Liver (tissue), 3 donors: ENCODE data around the gene TLNRD1.

ENCODE experiments used
- RAD21 ChIP-seq, 2 donors: IDR thresholded peaks; 2 replicates each; pipeline ENCODE4 v1.6.1; 2016; ENCODE audit warnings: antibody characterized with exemption in 2 of 2, mild to moderate bottlenecking in 2 of 2
- TF ChIP-seq, protein P1 (sequence below): fragments of 150-350 bp; IDR thresholded peaks from 2 replicates; pipeline ENCODE4 v1.5.1; 2017; ENCODE audit warnings: improper control_type of control experiment, low read depth, low read length; ENCODE audit not compliant: missing input control
- TF ChIP-seq, protein P2 (sequence below): IDR thresholded peaks from 2 replicates; pipeline ENCODE4 v1.6.1; 2016; ENCODE audit warnings: antibody characterized with exemption, mild to moderate bottlenecking
- donor health status: healthy.
- donor health status: healthy.

DNA sequence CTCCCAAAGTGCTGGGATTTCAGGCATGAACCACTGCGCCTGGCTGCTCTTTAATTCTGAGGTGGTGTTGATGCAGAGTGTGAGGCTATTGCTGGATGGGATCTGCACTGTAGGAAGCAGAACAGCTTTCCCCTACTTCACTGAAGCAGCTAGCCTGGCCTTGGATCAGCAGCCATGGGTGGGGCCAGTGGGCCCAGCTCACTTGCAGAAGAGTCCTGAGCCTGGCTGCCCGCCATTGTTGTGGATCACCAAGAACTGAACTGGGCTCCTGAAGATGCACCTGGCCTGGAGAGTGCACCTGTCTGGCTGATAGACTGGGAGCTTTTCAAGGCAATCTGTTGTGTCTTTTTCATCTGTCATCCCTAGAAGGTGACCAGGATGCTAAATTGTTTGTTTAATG, 11.9 kb downstream of the TLNRD1 start:
- TF ChIP-seq, protein P1, sequence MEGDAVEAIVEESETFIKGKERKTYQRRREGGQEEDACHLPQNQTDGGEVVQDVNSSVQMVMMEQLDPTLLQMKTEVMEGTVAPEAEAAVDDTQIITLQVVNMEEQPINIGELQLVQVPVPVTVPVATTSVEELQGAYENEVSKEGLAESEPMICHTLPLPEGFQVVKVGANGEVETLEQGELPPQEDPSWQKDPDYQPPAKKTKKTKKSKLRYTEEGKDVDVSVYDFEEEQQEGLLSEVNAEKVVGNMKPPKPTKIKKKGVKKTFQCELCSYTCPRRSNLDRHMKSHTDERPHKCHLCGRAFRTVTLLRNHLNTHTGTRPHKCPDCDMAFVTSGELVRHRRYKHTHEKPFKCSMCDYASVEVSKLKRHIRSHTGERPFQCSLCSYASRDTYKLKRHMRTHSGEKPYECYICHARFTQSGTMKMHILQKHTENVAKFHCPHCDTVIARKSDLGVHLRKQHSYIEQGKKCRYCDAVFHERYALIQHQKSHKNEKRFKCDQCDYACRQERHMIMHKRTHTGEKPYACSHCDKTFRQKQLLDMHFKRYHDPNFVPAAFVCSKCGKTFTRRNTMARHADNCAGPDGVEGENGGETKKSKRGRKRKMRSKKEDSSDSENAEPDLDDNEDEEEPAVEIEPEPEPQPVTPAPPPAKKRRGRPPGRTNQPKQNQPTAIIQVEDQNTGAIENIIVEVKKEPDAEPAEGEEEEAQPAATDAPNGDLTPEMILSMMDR, result no peak
- TF ChIP-seq, protein P2, sequence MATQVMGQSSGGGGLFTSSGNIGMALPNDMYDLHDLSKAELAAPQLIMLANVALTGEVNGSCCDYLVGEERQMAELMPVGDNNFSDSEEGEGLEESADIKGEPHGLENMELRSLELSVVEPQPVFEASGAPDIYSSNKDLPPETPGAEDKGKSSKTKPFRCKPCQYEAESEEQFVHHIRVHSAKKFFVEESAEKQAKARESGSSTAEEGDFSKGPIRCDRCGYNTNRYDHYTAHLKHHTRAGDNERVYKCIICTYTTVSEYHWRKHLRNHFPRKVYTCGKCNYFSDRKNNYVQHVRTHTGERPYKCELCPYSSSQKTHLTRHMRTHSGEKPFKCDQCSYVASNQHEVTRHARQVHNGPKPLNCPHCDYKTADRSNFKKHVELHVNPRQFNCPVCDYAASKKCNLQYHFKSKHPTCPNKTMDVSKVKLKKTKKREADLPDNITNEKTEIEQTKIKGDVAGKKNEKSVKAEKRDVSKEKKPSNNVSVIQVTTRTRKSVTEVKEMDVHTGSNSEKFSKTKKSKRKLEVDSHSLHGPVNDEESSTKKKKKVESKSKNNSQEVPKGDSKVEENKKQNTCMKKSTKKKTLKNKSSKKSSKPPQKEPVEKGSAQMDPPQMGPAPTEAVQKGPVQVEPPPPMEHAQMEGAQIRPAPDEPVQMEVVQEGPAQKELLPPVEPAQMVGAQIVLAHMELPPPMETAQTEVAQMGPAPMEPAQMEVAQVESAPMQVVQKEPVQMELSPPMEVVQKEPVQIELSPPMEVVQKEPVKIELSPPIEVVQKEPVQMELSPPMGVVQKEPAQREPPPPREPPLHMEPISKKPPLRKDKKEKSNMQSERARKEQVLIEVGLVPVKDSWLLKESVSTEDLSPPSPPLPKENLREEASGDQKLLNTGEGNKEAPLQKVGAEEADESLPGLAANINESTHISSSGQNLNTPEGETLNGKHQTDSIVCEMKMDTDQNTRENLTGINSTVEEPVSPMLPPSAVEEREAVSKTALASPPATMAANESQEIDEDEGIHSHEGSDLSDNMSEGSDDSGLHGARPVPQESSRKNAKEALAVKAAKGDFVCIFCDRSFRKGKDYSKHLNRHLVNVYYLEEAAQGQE, result no peak
- TF ChIP-seq RAD21 (IDR thresholded peaks at IDR 0.05), result no peak
